Measurements from ENCODE around the gene RTP5.

The RTP5 gene

DNA sequence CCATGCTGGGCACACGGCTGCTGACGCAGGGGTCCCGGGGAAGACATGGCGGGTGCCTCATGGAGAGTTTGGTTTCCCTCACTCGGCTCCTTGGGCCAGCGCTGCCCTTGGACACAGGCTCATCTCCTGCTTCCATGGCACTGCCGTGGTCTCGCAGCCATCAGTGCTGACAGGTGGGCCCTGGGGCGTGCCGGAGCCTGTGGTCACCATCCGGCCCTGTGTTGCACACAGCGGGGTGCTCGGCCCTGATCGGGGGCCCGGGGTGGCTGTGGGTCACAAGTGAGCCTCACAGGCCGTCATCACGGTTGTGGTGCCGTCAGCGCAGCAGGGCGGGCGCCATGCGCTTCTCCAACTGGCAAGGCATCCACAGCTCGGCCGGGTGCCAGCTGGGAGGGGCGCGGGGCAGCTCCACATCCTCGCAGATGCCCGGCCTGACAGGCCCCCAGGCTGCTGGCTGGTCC, 582 bp downstream of the RTP5 start:
- H3K4me1 Mint-ChIP-seq = peaks cover 16% of the 10 kb centered on the region
- no peak overlapping the region for H3K27ac Mint-ChIP-seq
- no peak overlapping the region for H3K4me3 Mint-ChIP-seq
- H3K9me3 Mint-ChIP-seq = peaks cover 2% of the 10 kb centered on the region
- H3K36me3 Mint-ChIP-seq (ENCODE audit: low read depth) = no peaks in the 10 kb centered on the region
- TF ChIP-seq, protein P1, sequence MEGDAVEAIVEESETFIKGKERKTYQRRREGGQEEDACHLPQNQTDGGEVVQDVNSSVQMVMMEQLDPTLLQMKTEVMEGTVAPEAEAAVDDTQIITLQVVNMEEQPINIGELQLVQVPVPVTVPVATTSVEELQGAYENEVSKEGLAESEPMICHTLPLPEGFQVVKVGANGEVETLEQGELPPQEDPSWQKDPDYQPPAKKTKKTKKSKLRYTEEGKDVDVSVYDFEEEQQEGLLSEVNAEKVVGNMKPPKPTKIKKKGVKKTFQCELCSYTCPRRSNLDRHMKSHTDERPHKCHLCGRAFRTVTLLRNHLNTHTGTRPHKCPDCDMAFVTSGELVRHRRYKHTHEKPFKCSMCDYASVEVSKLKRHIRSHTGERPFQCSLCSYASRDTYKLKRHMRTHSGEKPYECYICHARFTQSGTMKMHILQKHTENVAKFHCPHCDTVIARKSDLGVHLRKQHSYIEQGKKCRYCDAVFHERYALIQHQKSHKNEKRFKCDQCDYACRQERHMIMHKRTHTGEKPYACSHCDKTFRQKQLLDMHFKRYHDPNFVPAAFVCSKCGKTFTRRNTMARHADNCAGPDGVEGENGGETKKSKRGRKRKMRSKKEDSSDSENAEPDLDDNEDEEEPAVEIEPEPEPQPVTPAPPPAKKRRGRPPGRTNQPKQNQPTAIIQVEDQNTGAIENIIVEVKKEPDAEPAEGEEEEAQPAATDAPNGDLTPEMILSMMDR (IDR thresholded peaks at IDR 0.05; ENCODE audit: unreplicated experiment in 3 of 3) = no peak
- peaks cover 10% of the 10 kb centered on the region for H3K27me3 Mint-ChIP-seq (ENCODE audit: low read depth)

DNA sequence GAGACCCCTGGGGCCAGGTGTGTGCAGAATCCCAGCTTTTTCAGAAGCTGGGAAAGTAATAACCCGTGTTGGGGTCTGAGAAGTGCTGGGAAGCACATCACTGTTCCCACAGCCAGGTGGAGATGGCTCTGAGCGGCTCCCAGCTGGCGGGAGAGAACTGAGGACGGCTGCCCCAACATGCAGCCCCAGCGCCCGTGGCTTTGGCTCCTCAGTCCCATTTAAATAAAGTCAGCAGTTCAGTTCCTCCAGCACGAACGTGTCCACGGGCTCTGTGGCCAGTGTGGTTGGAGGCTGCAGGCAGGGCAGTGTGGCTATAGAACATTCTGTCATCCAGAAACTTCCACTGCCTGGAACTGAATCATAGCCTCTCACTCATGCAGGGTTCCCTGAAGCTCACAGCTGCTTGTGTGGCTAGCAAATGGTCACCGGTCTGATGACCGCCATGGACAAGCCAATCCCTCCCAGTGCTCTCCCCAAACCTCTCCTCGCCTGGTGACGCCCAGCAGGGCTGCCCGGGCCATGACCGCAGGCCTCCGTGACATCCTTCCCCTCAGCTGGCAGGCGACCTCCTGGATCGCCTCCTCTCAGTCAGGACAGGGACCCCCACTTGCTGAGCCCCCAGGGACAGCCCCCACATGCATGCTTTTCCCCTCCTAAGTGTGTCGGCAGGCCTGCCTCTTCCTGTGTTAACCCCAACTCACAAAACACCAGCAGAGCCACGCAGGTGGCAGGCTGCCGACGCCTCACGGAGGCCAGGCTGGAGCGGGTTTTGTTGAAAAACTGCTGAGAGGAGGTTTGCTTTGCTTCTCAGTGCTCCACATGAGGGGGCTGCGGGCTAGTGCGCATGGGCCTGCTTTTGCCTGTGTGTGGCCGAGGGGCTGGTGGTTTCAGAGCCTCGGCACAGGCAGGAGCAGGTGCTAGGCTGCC, 1.3 kb downstream of the RTP5 start:
- Mint-ChIP-seq H3K4me1 (peaks cover 8% of the 10 kb centered on the region), H3K36me3 (ENCODE audit: low read depth) (no peaks in the 10 kb centered on the region), H3K27me3 (ENCODE audit: low read depth) (peaks cover 10% of the 10 kb centered on the region), H3K27ac (no peak overlapping the region), H3K4me3 (no peak overlapping the region), H3K9me3 (peaks cover 9% of the 10 kb centered on the region)
- TF ChIP-seq, protein P1 (IDR thresholded peaks at IDR 0.05; ENCODE audit: unreplicated experiment in 3 of 3) = no peak

DNA sequence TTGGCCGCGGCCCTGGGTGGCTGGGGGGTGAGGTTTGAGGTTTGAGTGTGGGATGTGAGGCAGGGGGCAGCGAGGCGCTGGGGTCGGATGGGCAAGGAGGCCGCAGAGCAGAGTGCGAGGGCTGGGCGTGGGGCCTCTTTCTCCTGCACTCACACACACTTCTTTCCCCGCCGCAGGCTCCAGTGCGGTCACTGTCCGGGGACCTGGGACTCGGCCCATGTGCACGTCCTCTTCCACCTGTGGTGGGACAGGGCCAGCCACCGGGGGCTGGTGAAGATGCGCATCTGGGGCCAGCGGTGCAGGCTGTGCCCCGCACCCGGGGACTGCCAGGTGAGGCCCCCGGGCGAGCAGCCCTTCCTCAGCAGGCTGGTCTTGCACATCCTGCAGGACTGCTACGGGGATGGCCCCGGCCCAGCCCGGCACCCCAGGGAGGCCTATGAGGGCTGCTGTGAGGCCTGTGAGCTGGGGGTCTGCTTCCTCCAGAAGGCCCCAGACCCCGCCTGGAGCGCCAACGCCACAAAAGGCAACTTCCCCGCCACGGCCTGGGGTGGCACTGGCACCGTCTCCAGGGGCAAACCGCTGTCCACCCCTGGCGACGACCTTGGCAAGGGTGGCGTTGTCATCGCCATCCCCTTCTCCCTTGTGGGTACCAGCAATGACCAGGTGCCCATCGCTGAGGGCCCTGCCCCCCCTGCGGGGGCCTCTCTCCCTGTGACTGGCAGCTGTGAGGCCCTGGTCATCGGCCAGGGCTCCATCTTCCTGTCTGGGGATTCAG, 2.2 kb downstream of the RTP5 start:
- Mint-ChIP-seq H3K27ac (no peak overlapping the region), H3K27me3 (ENCODE audit: low read depth) (peaks cover 10% of the 10 kb centered on the region), H3K4me3 (no peak overlapping the region), H3K4me1 (peaks cover 7% of the 10 kb centered on the region), H3K9me3 (peaks cover 9% of the 10 kb centered on the region), H3K36me3 (ENCODE audit: low read depth) (no peaks in the 10 kb centered on the region)
- TF ChIP-seq, protein P1 (IDR thresholded peaks at IDR 0.05; ENCODE audit: unreplicated experiment in 3 of 3) = no peak

DNA sequence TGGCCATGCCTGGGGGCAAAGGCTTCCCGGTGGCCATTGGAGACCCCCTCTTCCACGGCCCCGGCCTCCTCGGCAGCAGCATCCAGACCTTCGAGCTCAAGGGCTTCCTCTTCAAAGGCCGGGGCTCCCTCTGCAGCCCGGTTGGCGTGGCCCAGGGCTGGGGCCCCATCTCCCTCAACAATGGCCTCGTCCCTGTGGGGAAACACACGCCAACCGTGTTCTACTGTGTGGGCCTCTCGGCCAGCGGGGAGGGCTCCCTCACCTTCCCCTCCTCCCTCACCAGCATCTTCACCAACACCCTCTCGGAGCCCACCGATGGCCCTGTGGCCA, 2.7 kb downstream of the RTP5 start:
- peaks cover 10% of the 10 kb centered on the region for H3K27me3 Mint-ChIP-seq (ENCODE audit: low read depth)
- H3K9me3 Mint-ChIP-seq = peaks cover 9% of the 10 kb centered on the region
- no peaks in the 10 kb centered on the region for H3K36me3 Mint-ChIP-seq (ENCODE audit: low read depth)
- no peak overlapping the region for H3K27ac Mint-ChIP-seq
- H3K4me3 Mint-ChIP-seq = no peak overlapping the region
- H3K4me1 Mint-ChIP-seq = peaks cover 7% of the 10 kb centered on the region
- TF ChIP-seq, protein P1 (IDR thresholded peaks at IDR 0.05; ENCODE audit: unreplicated experiment in 3 of 3) = no peak

DNA sequence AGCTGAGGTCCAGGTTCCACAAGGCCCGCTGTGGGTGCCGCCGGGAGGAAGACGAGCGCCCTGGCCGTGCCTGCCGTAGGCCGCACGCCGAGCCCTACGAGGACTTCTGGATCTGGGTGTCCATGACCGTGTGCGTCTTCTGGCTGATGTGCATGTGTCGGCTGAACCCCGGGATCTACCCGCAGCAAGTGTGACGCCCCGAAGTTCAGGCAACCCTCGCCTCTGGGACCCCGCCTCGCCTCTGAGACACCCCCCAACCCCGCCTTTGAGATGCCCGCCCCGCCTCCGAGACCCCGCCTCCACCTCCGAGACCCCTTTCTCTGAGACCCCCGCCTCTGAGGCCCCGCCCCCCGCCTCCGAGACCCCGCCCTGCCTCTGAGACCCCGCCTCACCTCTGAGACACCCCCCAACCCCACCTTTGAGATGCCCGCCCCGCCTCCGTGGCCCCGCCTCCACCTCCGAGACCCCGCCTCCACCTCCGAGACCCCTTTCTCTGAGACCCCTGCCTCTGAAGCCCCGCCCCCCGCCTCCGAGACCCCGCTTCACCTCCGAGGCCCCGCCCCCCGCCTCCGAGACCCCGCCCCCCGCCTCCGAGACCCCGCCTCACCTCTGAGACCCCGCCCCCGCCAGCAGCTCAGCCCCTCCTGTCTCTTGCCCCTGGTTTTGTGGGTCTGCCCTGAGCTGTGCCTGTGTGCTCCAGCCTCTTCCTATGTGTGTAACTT, 3.7 kb downstream of the RTP5 start:
- Mint-ChIP-seq H3K9me3 (peaks cover 9% of the 10 kb centered on the region), H3K27ac (no peak overlapping the region), H3K4me3 (no peak overlapping the region), H3K27me3 (ENCODE audit: low read depth) (peaks cover 10% of the 10 kb centered on the region), H3K36me3 (ENCODE audit: low read depth) (no peaks in the 10 kb centered on the region), H3K4me1 (peaks cover 5% of the 10 kb centered on the region)
- TF ChIP-seq, protein P1 (IDR thresholded peaks at IDR 0.05; ENCODE audit: unreplicated experiment in 3 of 3) = no peak

All from nephron (organoid).